Neutrophil (primary cell): ENCODE data around the gene SLC19A2.

Experiments
- H3K27ac ChIP-seq: fragments of 200-600 bp; sonication (generic); 2 replicates; pipeline ENCODE4 v1.5.1; 2016; ENCODE audit warnings: mild to moderate bottlenecking, moderate library complexity
- H3K27me3 ChIP-seq: fragments of 200-600 bp; sonication (generic); 2 replicates; pipeline ENCODE4 v1.6.0; 2016; ENCODE audit warnings: mild to moderate bottlenecking
- H3K36me3 ChIP-seq: fragments of 200-600 bp; sonication (generic); 2 replicates; pipeline ENCODE4 v1.5.1; 2017
- H3K4me1 ChIP-seq, 2 experiments: fragments of 200-600 bp in 1 of 2; sonication (generic) in 1 of 2; 1 replicate in 1 of 2; 2 replicates in 1 of 2; pipeline versions ENCODE4 v1.5.1 to v1.6.1; 2013 to 2016; ENCODE audit warnings: low read depth in 1 of 2, low read length in 1 of 2, mild to moderate bottlenecking in 1 of 2, moderate library complexity in 1 of 2; ENCODE audit not compliant: control insufficient read depth in 1 of 2, insufficient read depth in 1 of 2
- H3K4me3 ChIP-seq, 2 experiments: fragments of 200-600 bp in 1 of 2; sonication (generic) in 1 of 2; 1 replicate in 1 of 2; 2 replicates in 1 of 2; pipeline ENCODE4 v1.5.1; 2013 to 2016; ENCODE audit warnings: low read depth in 1 of 2, low read length in 1 of 2, mild to moderate bottlenecking in 1 of 2, moderate library complexity in 1 of 2
- H3K9me3 ChIP-seq: fragments of 200-600 bp; sonication (generic); 2 replicates; pipeline ENCODE4 v1.5.1; 2016
- TF ChIP-seq, protein P1 (sequence below): fragments of 200-600 bp; sonication (generic); IDR thresholded peaks from 2 replicates; pipeline ENCODE4 v1.5.1; 2016; ENCODE audit warnings: antibody characterized with exemption

The SLC19A2 gene

GRCh38 chr1:169513208-169513607 lies 27.5 kb upstream of the SLC19A2 start:
- peaks cover 18 to 23% of the 10 kb centered on the region in 2 experiments for H3K4me1 ChIP-seq
- H3K27me3 ChIP-seq, result no peaks in the 10 kb centered on the region
- peaks cover 67% of the 10 kb centered on the region for H3K36me3 ChIP-seq
- no peak overlapping the region for H3K4me3 ChIP-seq
- TF ChIP-seq, protein P1, sequence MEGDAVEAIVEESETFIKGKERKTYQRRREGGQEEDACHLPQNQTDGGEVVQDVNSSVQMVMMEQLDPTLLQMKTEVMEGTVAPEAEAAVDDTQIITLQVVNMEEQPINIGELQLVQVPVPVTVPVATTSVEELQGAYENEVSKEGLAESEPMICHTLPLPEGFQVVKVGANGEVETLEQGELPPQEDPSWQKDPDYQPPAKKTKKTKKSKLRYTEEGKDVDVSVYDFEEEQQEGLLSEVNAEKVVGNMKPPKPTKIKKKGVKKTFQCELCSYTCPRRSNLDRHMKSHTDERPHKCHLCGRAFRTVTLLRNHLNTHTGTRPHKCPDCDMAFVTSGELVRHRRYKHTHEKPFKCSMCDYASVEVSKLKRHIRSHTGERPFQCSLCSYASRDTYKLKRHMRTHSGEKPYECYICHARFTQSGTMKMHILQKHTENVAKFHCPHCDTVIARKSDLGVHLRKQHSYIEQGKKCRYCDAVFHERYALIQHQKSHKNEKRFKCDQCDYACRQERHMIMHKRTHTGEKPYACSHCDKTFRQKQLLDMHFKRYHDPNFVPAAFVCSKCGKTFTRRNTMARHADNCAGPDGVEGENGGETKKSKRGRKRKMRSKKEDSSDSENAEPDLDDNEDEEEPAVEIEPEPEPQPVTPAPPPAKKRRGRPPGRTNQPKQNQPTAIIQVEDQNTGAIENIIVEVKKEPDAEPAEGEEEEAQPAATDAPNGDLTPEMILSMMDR, result no peak
- peak overlapping the region; percentile 40 for H3K27ac ChIP-seq
- no peaks in the 10 kb centered on the region for H3K9me3 ChIP-seq

DNA sequence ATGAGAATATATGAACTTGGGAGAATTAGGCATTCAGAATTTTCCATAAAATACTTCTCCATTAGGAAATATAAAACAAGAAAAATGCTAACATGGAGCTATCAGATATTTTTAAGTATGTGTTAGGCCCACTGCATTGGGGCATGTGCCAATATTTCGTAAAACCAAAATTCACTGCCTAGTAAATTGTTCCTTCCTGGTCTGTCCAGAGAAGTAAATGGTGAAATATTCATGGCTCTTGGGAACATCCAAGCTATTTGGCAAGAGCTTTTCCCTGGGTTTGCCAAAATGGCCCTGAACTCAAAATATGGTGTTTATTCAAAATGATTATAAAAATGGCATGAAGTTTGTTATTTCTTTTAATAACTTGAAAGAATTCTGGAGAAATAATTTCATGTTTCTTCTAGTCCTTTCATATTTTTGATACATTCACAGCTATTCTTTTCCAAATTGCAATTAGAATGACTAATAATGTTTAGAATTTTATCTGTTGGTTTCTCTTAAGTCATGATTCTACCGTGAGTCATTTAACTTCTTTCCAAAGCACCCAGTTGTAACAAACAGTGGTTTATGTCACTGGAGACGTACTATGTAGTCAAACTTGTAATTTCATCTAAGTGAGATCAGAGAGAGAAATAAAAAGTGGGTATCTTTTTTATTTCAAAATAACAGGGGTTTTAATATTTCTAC lies 25.7 kb upstream of the SLC19A2 start:
- no peak overlapping the region for H3K27ac ChIP-seq
- H3K36me3 ChIP-seq, result peaks cover 49% of the 10 kb centered on the region
- no peaks in the 10 kb centered on the region for H3K9me3 ChIP-seq
- TF ChIP-seq, protein P1, result no peak
- peaks cover 18 to 25% of the 10 kb centered on the region in 2 experiments for H3K4me1 ChIP-seq
- H3K27me3 ChIP-seq, result no peaks in the 10 kb centered on the region
- no peak overlapping the region for H3K4me3 ChIP-seq

- Histone ChIP-seq H3K4me3 (no peak overlapping the region), H3K36me3 (peaks cover 35% of the 10 kb centered on the region), H3K27ac (no peak overlapping the region), H3K9me3 (no peaks in the 10 kb centered on the region), H3K27me3 (no peaks in the 10 kb centered on the region), H3K4me1 (peaks cover 18 to 25% of the 10 kb centered on the region in 2 experiments)
- TF ChIP-seq, protein P1, result no peak
Measured at GRCh38 chr1:169510060-169510459, 24.3 kb upstream of the SLC19A2 start.

DNA sequence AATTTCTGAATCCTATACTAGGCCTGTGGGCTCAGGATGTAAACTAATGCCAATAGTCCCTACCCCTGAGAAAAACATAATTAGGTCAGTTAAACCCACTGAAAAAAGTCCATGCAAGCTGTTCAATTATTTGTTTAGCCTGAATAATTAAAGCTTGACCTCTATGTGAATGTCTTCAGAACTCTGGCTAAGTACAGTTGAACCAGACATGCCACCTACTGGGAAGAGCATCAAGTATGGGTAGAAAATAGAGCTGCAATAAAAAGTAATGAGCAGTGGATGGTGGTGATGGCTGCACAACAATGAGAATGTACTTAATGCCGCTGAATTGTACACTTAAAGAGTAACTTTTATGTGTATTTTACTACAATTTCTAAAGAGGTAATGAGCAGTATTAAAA lies 23.6 kb upstream of the SLC19A2 start:
- TF ChIP-seq, protein P1, result no peak
- Histone ChIP-seq H3K27ac (no peak overlapping the region), H3K27me3 (no peaks in the 10 kb centered on the region), H3K4me1 (peaks cover 18 to 25% of the 10 kb centered on the region in 2 experiments), H3K9me3 (no peaks in the 10 kb centered on the region), H3K4me3 (no peak overlapping the region), H3K36me3 (peaks cover 28% of the 10 kb centered on the region)

DNA sequence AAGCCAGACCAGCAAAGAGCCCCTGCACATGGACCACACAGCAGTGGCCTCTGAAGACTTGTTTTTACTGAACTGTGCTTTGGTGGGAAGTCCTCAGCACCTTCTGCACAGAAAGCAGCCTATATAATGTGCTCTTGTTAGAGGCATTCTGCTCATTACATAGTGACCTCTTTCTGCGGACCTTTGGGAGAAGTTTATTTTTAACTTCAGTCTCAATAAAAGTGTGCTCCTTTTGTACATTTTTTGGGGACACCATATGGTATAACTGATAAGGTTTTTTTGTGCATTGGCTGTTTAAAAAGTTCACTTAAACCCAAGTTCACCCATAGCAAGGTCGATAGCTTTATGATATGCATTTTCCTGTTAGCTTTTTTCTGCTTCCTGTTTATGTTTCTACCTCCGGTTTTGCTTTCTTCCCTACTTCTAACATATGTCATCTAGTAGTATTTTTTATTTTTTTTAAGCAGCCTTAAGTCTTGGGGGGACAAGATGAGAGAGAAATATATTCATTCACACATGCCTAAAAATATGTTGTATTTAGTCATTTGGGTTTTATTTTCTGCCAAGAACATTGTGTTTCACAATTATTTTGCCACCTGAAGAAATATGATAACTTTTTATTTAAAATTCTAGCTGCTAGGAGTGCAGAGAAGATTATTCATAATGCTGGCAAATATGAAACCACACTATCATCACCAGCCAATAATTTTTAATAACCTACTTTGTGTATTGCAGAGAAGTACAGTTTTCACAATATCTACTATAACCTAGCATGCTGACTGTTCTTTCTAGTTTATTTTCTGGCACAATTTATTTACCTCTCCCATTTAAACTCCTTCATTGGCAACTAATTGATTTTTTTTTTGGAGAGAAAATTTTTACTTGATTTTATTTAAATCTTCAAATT lies 22.9 kb upstream of the SLC19A2 start:
- Histone ChIP-seq H3K4me1 (peaks cover 15 to 25% of the 10 kb centered on the region in 2 experiments), H3K36me3 (peaks cover 21% of the 10 kb centered on the region), H3K27ac (peak overlapping the region; percentile 29), H3K4me3 (no peak overlapping the region), H3K27me3 (no peaks in the 10 kb centered on the region), H3K9me3 (no peaks in the 10 kb centered on the region)
- TF ChIP-seq, protein P1, result no peak
